Activated naive CD4-positive, alpha-beta T cell treated with anti-CD3 and anti-CD28 coated beads, Interleukin-2, amount 50 U/mL, for 24 hours (primary cell): ENCODE data around the gene PDE1C.

Experiments
- H3K27ac Mint-ChIP-seq: one replicate; pipeline ENCODE4 v1.8.0; 2021; ENCODE audit warnings: mild to moderate bottlenecking, mixed read lengths
- H3K27me3 Mint-ChIP-seq: one replicate; pipeline ENCODE4 v1.8.0; 2021; ENCODE audit warnings: mixed read lengths
- H3K36me3 Mint-ChIP-seq: one replicate; pipeline ENCODE4 v1.8.0; 2021; ENCODE audit warnings: mixed read lengths
- H3K4me1 Mint-ChIP-seq: one replicate; pipeline ENCODE4 v1.8.0; 2021; ENCODE audit warnings: mixed read lengths
- H3K4me3 Mint-ChIP-seq: one replicate; pipeline ENCODE4 v1.8.0; 2021; ENCODE audit warnings: mild to moderate bottlenecking, mixed read lengths
- H3K9me3 Mint-ChIP-seq: one replicate; pipeline ENCODE4 v1.8.0; 2021; ENCODE audit warnings: mixed read lengths

The PDE1C gene

GRCh38 chr7:32070406-32071360 lies at the start of gene PDE1C:
Gene PDE1C (minus strand): TSS chr7:32070407.
- Mint-ChIP-seq H3K27ac (no peak within 1 kb of the TSS), H3K4me3 (no peak within 1 kb of the TSS), H3K4me1 (no peaks in the 10 kb centered on the region), H3K36me3 (no peaks in the 10 kb centered on the region), H3K9me3 (no peaks in the 10 kb centered on the region), H3K27me3 (peaks cover 25% of the 10 kb centered on the region)

GRCh38 chr7:32119790-32120196 lies 49.6 kb upstream of the PDE1C start:
- Mint-ChIP-seq H3K4me1 (no peaks in the 10 kb centered on the region), H3K27me3 (no peaks in the 10 kb centered on the region), H3K9me3 (peaks cover 9% of the 10 kb centered on the region), H3K27ac (no peak overlapping the region), H3K4me3 (no peak overlapping the region), H3K36me3 (no peaks in the 10 kb centered on the region)

GRCh38 chr7:32117837-32118236 lies 47.6 kb upstream of the PDE1C start:
- Mint-ChIP-seq H3K4me3 (no peak overlapping the region), H3K36me3 (no peaks in the 10 kb centered on the region), H3K4me1 (no peaks in the 10 kb centered on the region), H3K27ac (no peak overlapping the region), H3K27me3 (no peaks in the 10 kb centered on the region), H3K9me3 (peaks cover 7% of the 10 kb centered on the region)

- no peak overlapping the region for H3K27ac Mint-ChIP-seq
- no peak overlapping the region for H3K4me3 Mint-ChIP-seq
- no peaks in the 10 kb centered on the region for H3K27me3 Mint-ChIP-seq
- peaks cover 12% of the 10 kb centered on the region for H3K9me3 Mint-ChIP-seq
- H3K4me1 Mint-ChIP-seq, result no peaks in the 10 kb centered on the region
- no peaks in the 10 kb centered on the region for H3K36me3 Mint-ChIP-seq
Measured at GRCh38 chr7:32116436-32116835, 46.2 kb upstream of the PDE1C start.

- Mint-ChIP-seq H3K9me3 (peaks cover 12% of the 10 kb centered on the region), H3K36me3 (no peaks in the 10 kb centered on the region), H3K4me3 (no peak overlapping the region), H3K27ac (no peak overlapping the region), H3K4me1 (no peaks in the 10 kb centered on the region), H3K27me3 (no peaks in the 10 kb centered on the region)
Measured at GRCh38 chr7:32115831-32116230, 45.6 kb upstream of the PDE1C start.

GRCh38 chr7:32108651-32109050 lies 38.4 kb upstream of the PDE1C start:
- Mint-ChIP-seq H3K27me3 (no peaks in the 10 kb centered on the region), H3K4me3 (no peak overlapping the region), H3K36me3 (no peaks in the 10 kb centered on the region), H3K27ac (no peak overlapping the region), H3K4me1 (no peaks in the 10 kb centered on the region), H3K9me3 (peaks cover 25% of the 10 kb centered on the region)

- peaks cover 16% of the 10 kb centered on the region for H3K9me3 Mint-ChIP-seq
- H3K27ac Mint-ChIP-seq, result no peak overlapping the region
- H3K36me3 Mint-ChIP-seq, result no peaks in the 10 kb centered on the region
Measured at GRCh38 chr7:32104766-32105165, 34.6 kb upstream of the PDE1C start.

GRCh38 chr7:32103361-32103760 lies 33.2 kb upstream of the PDE1C start:
- H3K27ac Mint-ChIP-seq, result no peak overlapping the region
- H3K4me1 Mint-ChIP-seq, result no peaks in the 10 kb centered on the region
- no peaks in the 10 kb centered on the region for H3K27me3 Mint-ChIP-seq
- H3K9me3 Mint-ChIP-seq, result peaks cover 16% of the 10 kb centered on the region
- H3K36me3 Mint-ChIP-seq, result no peaks in the 10 kb centered on the region
- no peak overlapping the region for H3K4me3 Mint-ChIP-seq

More at GRCh38 chr7:32104766-32105165, 34.6 kb upstream of the PDE1C start:
- Mint-ChIP-seq H3K4me3 (no peak overlapping the region), H3K4me1 (no peaks in the 10 kb centered on the region), H3K27me3 (no peaks in the 10 kb centered on the region)

GRCh38 chr7:32102432-32102873 lies 32.2 kb upstream of the PDE1C start:
- Mint-ChIP-seq H3K27ac (no peak overlapping the region), H3K27me3 (no peaks in the 10 kb centered on the region), H3K9me3 (peaks cover 16% of the 10 kb centered on the region), H3K4me1 (no peaks in the 10 kb centered on the region), H3K4me3 (no peak overlapping the region), H3K36me3 (no peaks in the 10 kb centered on the region)

- H3K27ac Mint-ChIP-seq, result no peak overlapping the region
- no peak overlapping the region for H3K4me3 Mint-ChIP-seq
- no peaks in the 10 kb centered on the region for H3K4me1 Mint-ChIP-seq
- no peaks in the 10 kb centered on the region for H3K27me3 Mint-ChIP-seq
- peaks cover 6% of the 10 kb centered on the region for H3K9me3 Mint-ChIP-seq
- H3K36me3 Mint-ChIP-seq, result no peaks in the 10 kb centered on the region
Measured at GRCh38 chr7:32100407-32100907, 30.2 kb upstream of the PDE1C start.

GRCh38 chr7:32094516-32094915 lies 24.3 kb upstream of the PDE1C start:
- Mint-ChIP-seq H3K4me1 (no peaks in the 10 kb centered on the region), H3K36me3 (no peaks in the 10 kb centered on the region), H3K4me3 (no peak overlapping the region), H3K27ac (no peak overlapping the region), H3K27me3 (no peaks in the 10 kb centered on the region), H3K9me3 (no peaks in the 10 kb centered on the region)

GRCh38 chr7:32093415-32094408 lies 23.5 kb upstream of the PDE1C start:
- H3K27ac Mint-ChIP-seq, result no peak overlapping the region

GRCh38 chr7:32092346-32092745 lies 22.1 kb upstream of the PDE1C start:
- H3K4me3 Mint-ChIP-seq, result no peak overlapping the region
- H3K9me3 Mint-ChIP-seq, result no peaks in the 10 kb centered on the region
- no peaks in the 10 kb centered on the region for H3K27me3 Mint-ChIP-seq
- H3K36me3 Mint-ChIP-seq, result no peaks in the 10 kb centered on the region
- no peak overlapping the region for H3K27ac Mint-ChIP-seq
- no peaks in the 10 kb centered on the region for H3K4me1 Mint-ChIP-seq

More at GRCh38 chr7:32093415-32094408, 23.5 kb upstream of the PDE1C start:
- no peak overlapping the region for H3K4me3 Mint-ChIP-seq
- no peaks in the 10 kb centered on the region for H3K36me3 Mint-ChIP-seq
- no peaks in the 10 kb centered on the region for H3K4me1 Mint-ChIP-seq
- no peaks in the 10 kb centered on the region for H3K27me3 Mint-ChIP-seq
- no peaks in the 10 kb centered on the region for H3K9me3 Mint-ChIP-seq

GRCh38 chr7:32091608-32092210 lies 21.5 kb upstream of the PDE1C start:
- H3K27me3 Mint-ChIP-seq, result no peaks in the 10 kb centered on the region
- no peak overlapping the region for H3K4me3 Mint-ChIP-seq
- H3K27ac Mint-ChIP-seq, result no peak overlapping the region
- no peaks in the 10 kb centered on the region for H3K9me3 Mint-ChIP-seq
- no peaks in the 10 kb centered on the region for H3K36me3 Mint-ChIP-seq
- no peaks in the 10 kb centered on the region for H3K4me1 Mint-ChIP-seq

- Mint-ChIP-seq H3K9me3 (no peaks in the 10 kb centered on the region), H3K27ac (no peak overlapping the region), H3K4me1 (no peaks in the 10 kb centered on the region), H3K27me3 (no peaks in the 10 kb centered on the region), H3K4me3 (no peak overlapping the region), H3K36me3 (no peaks in the 10 kb centered on the region)
Measured at GRCh38 chr7:32089678-32090077, 19.5 kb upstream of the PDE1C start.
